Neural cell (in vitro differentiated cells): ENCODE data around the gene KLHL3.

Experiments used
- EP300 ChIP-seq: fragments of 450-650 bp; conservative IDR thresholded peaks from 2 replicates; pipeline ENCODE4 v1.6.1; 2014; ENCODE audit warnings: antibody characterized with exemption, mild to moderate bottlenecking, moderate library complexity; ENCODE audit not compliant: poor library complexity, severe bottlenecking
- POLR2AphosphoS5 ChIP-seq: IDR thresholded peaks from 2 replicates; pipeline ENCODE4 v1.6.1; 2012
- RAD21 ChIP-seq: fragments of 450-650 bp; conservative IDR thresholded peaks from 2 replicates; pipeline ENCODE4 v1.6.1; 2014; ENCODE audit warnings: antibody characterized with exemption, mild to moderate bottlenecking, moderate library complexity
- TF ChIP-seq, protein P1 (sequence below): IDR thresholded peaks from 2 replicates; pipeline ENCODE4 v1.6.1; 2012; ENCODE audit warnings: borderline replicate concordance
- TF ChIP-seq, protein P2 (sequence below): fragments of 450-650 bp; IDR thresholded peaks from 2 replicates; pipeline ENCODE4 v1.5.1; 2014; ENCODE audit warnings: antibody characterized with exemption, mild to moderate bottlenecking, moderate library complexity; ENCODE audit not compliant: poor library complexity, severe bottlenecking

DNA sequence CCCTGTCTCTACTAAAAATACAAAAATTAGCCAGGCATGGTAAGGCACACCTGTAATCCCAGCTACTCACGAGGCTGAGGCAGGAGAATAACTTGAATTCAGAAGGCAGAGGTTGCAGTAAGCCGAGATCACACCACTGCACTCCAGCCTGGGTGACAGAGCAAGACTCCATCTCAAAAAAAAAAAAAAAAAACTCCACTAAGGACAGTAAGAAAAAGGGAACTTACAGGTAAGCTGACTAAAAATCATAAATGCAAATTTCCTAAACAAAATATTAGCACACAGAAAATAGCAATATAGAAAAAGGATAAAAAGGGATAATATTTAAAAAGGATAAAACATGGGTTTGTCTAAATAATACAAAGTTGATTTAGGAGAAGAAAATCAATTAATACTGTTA is 46.2 kb upstream of the KLHL3 start:
- no peak for TF ChIP-seq POLR2AphosphoS5
- TF ChIP-seq, protein P1, sequence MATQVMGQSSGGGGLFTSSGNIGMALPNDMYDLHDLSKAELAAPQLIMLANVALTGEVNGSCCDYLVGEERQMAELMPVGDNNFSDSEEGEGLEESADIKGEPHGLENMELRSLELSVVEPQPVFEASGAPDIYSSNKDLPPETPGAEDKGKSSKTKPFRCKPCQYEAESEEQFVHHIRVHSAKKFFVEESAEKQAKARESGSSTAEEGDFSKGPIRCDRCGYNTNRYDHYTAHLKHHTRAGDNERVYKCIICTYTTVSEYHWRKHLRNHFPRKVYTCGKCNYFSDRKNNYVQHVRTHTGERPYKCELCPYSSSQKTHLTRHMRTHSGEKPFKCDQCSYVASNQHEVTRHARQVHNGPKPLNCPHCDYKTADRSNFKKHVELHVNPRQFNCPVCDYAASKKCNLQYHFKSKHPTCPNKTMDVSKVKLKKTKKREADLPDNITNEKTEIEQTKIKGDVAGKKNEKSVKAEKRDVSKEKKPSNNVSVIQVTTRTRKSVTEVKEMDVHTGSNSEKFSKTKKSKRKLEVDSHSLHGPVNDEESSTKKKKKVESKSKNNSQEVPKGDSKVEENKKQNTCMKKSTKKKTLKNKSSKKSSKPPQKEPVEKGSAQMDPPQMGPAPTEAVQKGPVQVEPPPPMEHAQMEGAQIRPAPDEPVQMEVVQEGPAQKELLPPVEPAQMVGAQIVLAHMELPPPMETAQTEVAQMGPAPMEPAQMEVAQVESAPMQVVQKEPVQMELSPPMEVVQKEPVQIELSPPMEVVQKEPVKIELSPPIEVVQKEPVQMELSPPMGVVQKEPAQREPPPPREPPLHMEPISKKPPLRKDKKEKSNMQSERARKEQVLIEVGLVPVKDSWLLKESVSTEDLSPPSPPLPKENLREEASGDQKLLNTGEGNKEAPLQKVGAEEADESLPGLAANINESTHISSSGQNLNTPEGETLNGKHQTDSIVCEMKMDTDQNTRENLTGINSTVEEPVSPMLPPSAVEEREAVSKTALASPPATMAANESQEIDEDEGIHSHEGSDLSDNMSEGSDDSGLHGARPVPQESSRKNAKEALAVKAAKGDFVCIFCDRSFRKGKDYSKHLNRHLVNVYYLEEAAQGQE, result no peak
- TF ChIP-seq, protein P2, sequence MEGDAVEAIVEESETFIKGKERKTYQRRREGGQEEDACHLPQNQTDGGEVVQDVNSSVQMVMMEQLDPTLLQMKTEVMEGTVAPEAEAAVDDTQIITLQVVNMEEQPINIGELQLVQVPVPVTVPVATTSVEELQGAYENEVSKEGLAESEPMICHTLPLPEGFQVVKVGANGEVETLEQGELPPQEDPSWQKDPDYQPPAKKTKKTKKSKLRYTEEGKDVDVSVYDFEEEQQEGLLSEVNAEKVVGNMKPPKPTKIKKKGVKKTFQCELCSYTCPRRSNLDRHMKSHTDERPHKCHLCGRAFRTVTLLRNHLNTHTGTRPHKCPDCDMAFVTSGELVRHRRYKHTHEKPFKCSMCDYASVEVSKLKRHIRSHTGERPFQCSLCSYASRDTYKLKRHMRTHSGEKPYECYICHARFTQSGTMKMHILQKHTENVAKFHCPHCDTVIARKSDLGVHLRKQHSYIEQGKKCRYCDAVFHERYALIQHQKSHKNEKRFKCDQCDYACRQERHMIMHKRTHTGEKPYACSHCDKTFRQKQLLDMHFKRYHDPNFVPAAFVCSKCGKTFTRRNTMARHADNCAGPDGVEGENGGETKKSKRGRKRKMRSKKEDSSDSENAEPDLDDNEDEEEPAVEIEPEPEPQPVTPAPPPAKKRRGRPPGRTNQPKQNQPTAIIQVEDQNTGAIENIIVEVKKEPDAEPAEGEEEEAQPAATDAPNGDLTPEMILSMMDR, result no peak
- no peak for TF ChIP-seq EP300
- TF ChIP-seq RAD21, result no peak
